ENCODE data around the gene ZNF649. TPM values are rescaled to one million over a fixed set of nuclear protein-coding genes. Genes with fewer than 3 reads are reported as not detected.

Gene ZNF649
- total and polyA plus RNA-seq, 10 of the 15 experiments (the other 5 are each of a cell fraction or from before 2014, with no cell fraction given), result 0.87 to 9.7 (median 4.7) TPM

DNA sequence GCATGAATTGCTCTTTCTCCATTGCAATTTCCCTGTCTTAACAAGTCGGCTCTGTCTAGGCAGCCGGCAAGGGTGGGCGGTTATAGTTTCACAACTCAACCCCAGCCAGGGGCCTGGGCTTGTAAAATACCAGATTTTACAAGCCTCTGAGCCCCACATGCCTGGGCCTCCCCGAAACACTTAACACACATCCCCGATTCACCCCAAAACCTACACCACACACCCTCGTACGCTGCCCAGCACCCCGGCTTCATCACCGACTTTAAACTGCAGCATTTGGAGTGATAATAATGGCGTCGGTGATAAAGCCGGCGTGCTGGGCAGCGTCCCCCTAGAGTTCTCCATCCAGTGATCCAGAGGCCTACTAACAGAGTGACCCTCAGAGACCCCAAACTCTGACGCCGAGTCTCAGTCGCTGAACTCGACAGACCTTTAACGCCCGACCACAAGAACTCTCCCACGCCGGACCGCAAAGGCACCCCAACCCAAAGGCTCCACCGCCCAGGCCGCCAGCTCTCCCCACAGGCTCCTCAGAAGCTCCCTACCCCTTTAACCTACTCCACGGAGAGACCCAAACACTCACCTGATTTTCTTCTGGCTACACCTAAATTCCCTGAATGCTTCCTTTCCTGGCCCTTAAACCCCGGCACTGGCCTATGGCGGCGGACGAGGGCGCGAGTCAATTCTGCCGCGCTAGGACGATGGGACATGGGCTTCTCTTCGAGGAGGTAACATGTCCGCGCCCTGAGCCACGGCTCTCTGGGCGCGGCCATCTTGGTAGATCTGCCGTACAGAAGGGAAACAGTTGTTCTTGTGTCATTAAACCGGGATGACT lies at the start of gene ZNF649 (continued):
- TF ChIP-seq, protein P1, sequence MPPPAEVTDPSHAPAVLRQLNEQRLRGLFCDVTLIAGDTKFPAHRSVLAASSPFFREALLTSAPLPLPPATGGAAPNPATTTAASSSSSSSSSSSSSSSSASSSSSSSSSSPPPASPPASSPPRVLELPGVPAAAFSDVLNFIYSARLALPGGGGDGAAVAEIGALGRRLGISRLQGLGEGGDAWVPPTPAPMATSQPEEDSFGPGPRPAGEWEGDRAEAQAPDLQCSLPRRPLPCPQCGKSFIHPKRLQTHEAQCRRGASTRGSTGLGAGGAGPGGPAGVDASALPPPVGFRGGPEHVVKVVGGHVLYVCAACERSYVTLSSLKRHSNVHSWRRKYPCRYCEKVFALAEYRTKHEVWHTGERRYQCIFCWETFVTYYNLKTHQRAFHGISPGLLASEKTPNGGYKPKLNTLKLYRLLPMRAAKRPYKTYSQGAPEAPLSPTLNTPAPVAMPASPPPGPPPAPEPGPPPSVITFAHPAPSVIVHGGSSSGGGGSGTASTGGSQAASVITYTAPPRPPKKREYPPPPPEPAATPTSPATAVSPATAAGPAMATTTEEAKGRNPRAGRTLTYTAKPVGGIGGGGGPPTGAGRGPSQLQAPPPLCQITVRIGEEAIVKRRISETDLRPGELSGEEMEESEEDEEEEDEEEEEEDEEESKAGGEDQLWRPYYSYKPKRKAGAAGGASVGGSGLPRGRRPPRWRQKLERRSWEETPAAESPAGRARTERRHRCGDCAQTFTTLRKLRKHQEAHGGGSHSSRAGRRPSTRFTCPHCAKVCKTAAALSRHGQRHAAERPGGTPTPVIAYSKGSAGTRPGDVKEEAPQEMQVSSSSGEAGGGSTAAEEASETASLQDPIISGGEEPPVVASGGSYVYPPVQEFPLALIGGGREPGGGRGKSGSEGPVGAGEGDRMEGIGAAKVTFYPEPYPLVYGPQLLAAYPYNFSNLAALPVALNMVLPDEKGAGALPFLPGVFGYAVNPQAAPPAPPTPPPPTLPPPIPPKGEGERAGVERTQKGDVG (CRISPR knock-in tag; IDR thresholded peaks at IDR 0.05), result no peak
- TF ChIP-seq ZNF274 (IDR thresholded peaks at IDR 0.05; ENCODE audit: insufficient read depth, insufficient read length) (no peak), FOXM1 (IDR thresholded peaks at IDR 0.05; ENCODE audit: low read depth, low read length) (no peak), JUND (IDR thresholded peaks at IDR 0.05; ENCODE audit: low read depth, low read length) (no peak), ZZZ3 (IDR thresholded peaks at IDR 0.05; ENCODE audit: control insufficient read depth, insufficient read length, low read depth) (no peak), CEBPB (IDR thresholded peaks at IDR 0.05; ENCODE audit: borderline replicate concordance in 1 of 2, low read depth in 2 of 2, low read length in 2 of 2) (no peak), MAX (IDR thresholded peaks at IDR 0.05; ENCODE audit: low read depth, low read length) (no peak), RAD21 (IDR thresholded peaks at IDR 0.05; ENCODE audit: insufficient read depth, low read depth, low read length) (no peak)

GRCh38 chr19:51948975-51949374 lies 44.2 kb upstream of the ZNF649 start:
- ChIA-PET CTCF (no interaction called here), RAD21 (ENCODE audit: unreplicated experiment) (no interaction called here), POLR2A (no interaction called here), SMC1A (ENCODE audit: uncharacterized antibody, unreplicated experiment) (no interaction called here)
- Histone ChIP-seq H3K9ac (ENCODE audit: control insufficient read depth, insufficient read depth, low read length) (no peak overlapping the region), H3K4me2 (ENCODE audit: control insufficient read depth, insufficient read depth) (no peak overlapping the region), H3K4me1 (ENCODE audit: control insufficient read depth, insufficient read depth, low read length) (no peaks in the 10 kb centered on the region), H3K27ac (ENCODE audit: control insufficient read depth, insufficient read depth) (no peak overlapping the region), H3K27me3 (replicated peaks in 1 of 2; ENCODE audit: control insufficient read depth in 2 of 2, insufficient read depth in 2 of 2, low read length in 1 of 2) (no peaks in the 10 kb centered on the region), H2AFZ (ENCODE audit: control insufficient read depth, low read depth, low read length) (no peak overlapping the region), H3K36me3 (ENCODE audit: control insufficient read depth in 2 of 2, insufficient read depth in 2 of 2, low read length in 1 of 2) (peaks cover 0 to 4% of the 10 kb centered on the region in 2 experiments; a peak in 1 of 4 replicates), H3K4me3 (no peak overlapping the region), H3K9me3 (replicated peaks; ENCODE audit: control insufficient read depth, insufficient read depth, low read length) (peaks cover 23% of the 10 kb centered on the region), H4K20me1 (ENCODE audit: control insufficient read depth, insufficient read depth) (no peaks in the 10 kb centered on the region), H3K79me2 (ENCODE audit: control insufficient read depth, insufficient read depth, low read length) (no peaks in the 10 kb centered on the region)
- no peak for DNase-seq (ENCODE audit: low read depth, low spot score)
- TF ChIP-seq SP1 (IDR thresholded peaks at IDR 0.05; ENCODE audit: low read depth, low read length) (no peak), NRF1 (conservative IDR thresholded peaks at IDR 0.05; ENCODE audit: low read depth, low read length) (no peak), JUNB (IDR thresholded peaks at IDR 0.05) (no peak), SIN3A (IDR thresholded peaks at IDR 0.05; ENCODE audit: low read depth, low read length) (no peak), ASH2L (IDR thresholded peaks at IDR 0.05; ENCODE audit: borderline replicate concordance, low read depth) (no peak), NFYB (IDR thresholded peaks at IDR 0.05; ENCODE audit: insufficient read depth, low read depth, low read length) (no peak), MXI1 (IDR thresholded peaks at IDR 0.05; ENCODE audit: low read depth, low read length) (no peak), ZZZ3 (IDR thresholded peaks at IDR 0.05; ENCODE audit: control insufficient read depth, insufficient read length, low read depth) (no peak), SRF (IDR thresholded peaks at IDR 0.05; ENCODE audit: low read depth in 2 of 2, low read length in 2 of 2) (no peak), BMI1 (IDR thresholded peaks at IDR 0.05; ENCODE audit: borderline replicate concordance) (no peak)
- in situ Hi-C loops (cut with MboI), result no loop called here
- intact Hi-C loops (cut with micrococcal nuclease; ENCODE audit: unreplicated experiment), result no loop called here
- no peak for FAIRE-seq
- BruUV-seq (replicated peaks), result no TSS peak
- 62% methylated on average over 22 of the region's 25 CpGs for WGBS (ENCODE audit: insufficient coverage, insufficient replicate concordance, low lambda C conversion rate, missing lambda C conversion rate)
- no peak for ATAC-seq
